Uterus (tissue), 4 donors: ENCODE measurements around the gene RSKR. TPM values are rescaled to one million over a fixed set of nuclear protein-coding genes. Genes with fewer than 3 reads are reported as not detected.

Experiments used
- DNase-seq, 2 donors: peaks; one replicate each; pipeline ENCODE4 v3.0.0-alpha.2; 2019 to 2020
- H3K27ac ChIP-seq, 2 donors: fragments of 200-600 bp; sonication (generic); 1 replicate in 1 of 2; 2 replicates in 1 of 2; pipeline ENCODE4 v1.5.1; 2016 to 2018
- H3K27me3 ChIP-seq, 2 donors: fragments of 200-600 bp; sonication (generic); one replicate each; pipeline ENCODE4 v1.5.1; 2018 to 2019; ENCODE audit warnings: control low read depth in 1 of 2
- H3K36me3 ChIP-seq, 2 donors: fragments of 200-600 bp; sonication (generic); one replicate each; pipeline ENCODE4 v1.5.1; 2019; ENCODE audit warnings: control low read depth in 1 of 2
- H3K4me1 ChIP-seq, 2 donors: fragments of 200-600 bp; sonication (generic); one replicate each; pipeline ENCODE4 v1.5.1; 2018 to 2019; ENCODE audit warnings: control low read depth in 1 of 2
- H3K4me3 ChIP-seq, 2 donors: fragments of 200-600 bp; sonication (generic); 1 replicate in 1 of 2; 2 replicates in 1 of 2; pipeline ENCODE4 v1.5.1; 2018 to 2019; ENCODE audit warnings: mild to moderate bottlenecking in 1 of 2
- H3K9me3 ChIP-seq, 2 donors: fragments of 200-600 bp; sonication (generic); one replicate each; pipeline ENCODE4 v1.5.1; 2019; ENCODE audit warnings: control low read depth in 1 of 2
- CTCF ChIP-seq, 4 experiments: fragments of 200-600 bp in 2 of 4; fragments of 450-650 bp in 2 of 4; sonication (generic) in 2 of 4; IDR thresholded peaks; one replicate each; pipeline ENCODE4 v1.5.1; 2016 to 2019; ENCODE audit warnings: antibody characterized with exemption in 4 of 4, mild to moderate bottlenecking in 2 of 4, moderate library complexity in 1 of 4
- POLR2A ChIP-seq, 2 donors: fragments of 450-650 bp; IDR thresholded peaks; one replicate each; pipeline ENCODE4 v1.6.1; 2016; ENCODE audit warnings: antibody characterized with exemption in 2 of 2, mild to moderate bottlenecking in 1 of 2, moderate library complexity in 1 of 2
- intact Hi-C: fragments of 100-400 bp; cut with DNase I; formaldehyde crosslinking; loops from one replicate; pipeline ENCODE4 v1.15.1; 2023; ENCODE audit warnings: low total_unique reads
- total RNA-seq, 4 donors: library from RNA; depleted of rRNA in 3 of 4; stranded (reverse); fragments of >200 nt in 3 of 4; gene quantifications; one replicate each; pipeline versions ENCODE4 v1.1.0 to v1.2.4, GENCODE V29; 2014 to 2023
- donor health status: DM: yes; HTN: yes; CAD: no.

Gene RSKR
- total RNA-seq, 4 donors from 2014 or later = 5.9 to 19.6 (median 11.3) TPM; not detected in 1

GRCh38 chr17:28584434-28584833 lies 29.6 kb downstream of the RSKR start:
- no peak overlapping the region for H3K27ac ChIP-seq
- no peaks in the 10 kb centered on the region for H3K36me3 ChIP-seq
- no peaks in the 10 kb centered on the region for H3K27me3 ChIP-seq
- no peaks in the 10 kb centered on the region for H3K9me3 ChIP-seq
- H3K4me1 ChIP-seq = no peaks in the 10 kb centered on the region
- no peak for DNase-seq
- TF ChIP-seq CTCF (IDR thresholded peaks at IDR 0.05) (no peak), POLR2A (IDR thresholded peaks at IDR 0.05) (no peak)
- intact Hi-C loops = no loop called here
- no peak overlapping the region for H3K4me3 ChIP-seq

GRCh38 chr17:28582513-28582912 lies 31.5 kb downstream of the RSKR start:
- Histone ChIP-seq H3K27ac (no peak overlapping the region), H3K27me3 (no peaks in the 10 kb centered on the region), H3K9me3 (no peaks in the 10 kb centered on the region), H3K4me3 (no peak overlapping the region), H3K36me3 (no peaks in the 10 kb centered on the region), H3K4me1 (no peaks in the 10 kb centered on the region)
- no peak for TF ChIP-seq POLR2A (IDR thresholded peaks at IDR 0.05)
- no peak for TF ChIP-seq CTCF (IDR thresholded peaks at IDR 0.05)
- intact Hi-C loops = no loop called here
- DNase-seq = no peak

GRCh38 chr17:28580959-28581358 lies 33.0 kb downstream of the RSKR start:
- Histone ChIP-seq H3K9me3 (no peaks in the 10 kb centered on the region), H3K4me1 (peaks cover 0 to 4% of the 10 kb centered on the region in 2 donors), H3K4me3 (no peak overlapping the region), H3K36me3 (no peaks in the 10 kb centered on the region), H3K27me3 (no peaks in the 10 kb centered on the region), H3K27ac (no peak overlapping the region)
- intact Hi-C loops = no loop called here
- TF ChIP-seq CTCF (IDR thresholded peaks at IDR 0.05) = no peak
- TF ChIP-seq POLR2A (IDR thresholded peaks at IDR 0.05) = no peak
- DNase-seq = no peak

GRCh38 chr17:28579526-28579925 lies 34.5 kb downstream of the RSKR start:
- Histone ChIP-seq H3K27me3 (no peaks in the 10 kb centered on the region), H3K4me3 (no peak overlapping the region), H3K27ac (no peak overlapping the region), H3K36me3 (no peaks in the 10 kb centered on the region), H3K4me1 (peaks cover 0 to 4% of the 10 kb centered on the region in 2 donors), H3K9me3 (no peaks in the 10 kb centered on the region)
- DNase-seq = no peak
- intact Hi-C loops = no loop called here
- TF ChIP-seq CTCF (IDR thresholded peaks at IDR 0.05) (no peak), POLR2A (IDR thresholded peaks at IDR 0.05) (no peak)

GRCh38 chr17:28578246-28579195 lies 35.5 kb downstream of the RSKR start:
- H3K36me3 ChIP-seq = no peaks in the 10 kb centered on the region
- intact Hi-C loops = no loop called here
- H3K4me1 ChIP-seq = peaks cover 0 to 4% of the 10 kb centered on the region in 2 donors
- H3K9me3 ChIP-seq = no peaks in the 10 kb centered on the region
- DNase-seq = no peak
- H3K4me3 ChIP-seq = no peak overlapping the region
- no peak overlapping the region for H3K27ac ChIP-seq
- TF ChIP-seq POLR2A (IDR thresholded peaks at IDR 0.05) = no peak
- no peak for TF ChIP-seq CTCF (IDR thresholded peaks at IDR 0.05)
- H3K27me3 ChIP-seq = no peaks in the 10 kb centered on the region
